Measurements from ENCODE around the gene MRPL34.

Gene MRPL34

DNA sequence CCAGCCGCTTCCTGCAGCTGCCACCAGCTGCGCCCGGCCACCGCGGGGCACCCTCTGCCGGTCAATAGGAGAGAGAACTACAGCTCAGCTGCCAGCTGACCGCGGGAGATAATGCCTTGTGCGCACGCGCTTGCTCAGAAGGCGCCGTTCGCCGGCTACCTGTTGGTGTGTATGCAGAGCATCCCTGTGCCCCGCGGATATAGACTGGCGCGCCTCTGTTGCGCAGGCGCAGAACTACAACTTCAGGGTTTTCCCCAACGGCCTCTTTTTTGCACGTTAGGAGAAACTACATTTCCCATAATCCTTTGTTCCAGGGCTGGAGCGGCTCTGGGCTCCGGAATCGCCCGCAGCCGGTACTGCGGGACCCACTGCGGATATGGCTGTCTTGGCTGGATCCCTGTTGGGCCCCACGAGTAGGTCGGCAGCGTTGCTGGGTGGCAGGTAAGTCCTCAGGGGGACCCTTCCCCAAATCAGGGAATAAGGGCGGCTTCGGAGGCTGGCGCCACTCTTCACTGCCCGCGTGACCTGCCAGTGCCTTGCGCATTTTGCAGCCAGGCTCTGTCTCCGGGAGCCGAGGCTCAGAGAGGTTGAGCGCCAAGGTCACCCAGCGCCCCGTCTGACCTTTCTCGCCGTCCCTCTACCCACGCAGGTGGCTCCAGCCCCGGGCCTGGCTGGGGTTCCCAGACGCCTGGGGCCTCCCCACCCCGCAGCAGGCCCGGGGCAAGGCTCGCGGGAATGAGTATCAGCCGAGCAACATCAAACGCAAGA, at the start of gene MRPL34:
TSS of gene MRPL34 (plus strand) at position 356 of the 768 bp plus-strand sequence. CDS start at position 377, 21 bp downstream.
- peaks cover 24% of the 10 kb centered on the region for H3F3A ChIP-seq (ENCODE audit: insufficient read depth, low read length)
- no peaks in the 10 kb centered on the region for H3K36me3 ChIP-seq (replicated peaks; ENCODE audit: insufficient read depth, low read length)
- H3K9me3 ChIP-seq (replicated peaks; ENCODE audit: insufficient read depth, low read length), result no peaks in the 10 kb centered on the region
- H3K4me2 ChIP-seq (ENCODE audit: low read depth, low read length), result peak within 1 kb of the TSS; percentile 97
- no peaks in the 10 kb centered on the region for H3K27me3 ChIP-seq (replicated peaks; ENCODE audit: insufficient read depth, low read length)
- no peaks in the 10 kb centered on the region for H3K9me2 ChIP-seq (replicated peaks; ENCODE audit: insufficient read depth, low read length)
- peaks cover 33% of the 10 kb centered on the region for H3K79me2 ChIP-seq (ENCODE audit: low read length)
- TF ChIP-seq EZH2phosphoT487 (IDR thresholded peaks at IDR 0.05; ENCODE audit: low read length), result no peak
- TF ChIP-seq, protein P1, sequence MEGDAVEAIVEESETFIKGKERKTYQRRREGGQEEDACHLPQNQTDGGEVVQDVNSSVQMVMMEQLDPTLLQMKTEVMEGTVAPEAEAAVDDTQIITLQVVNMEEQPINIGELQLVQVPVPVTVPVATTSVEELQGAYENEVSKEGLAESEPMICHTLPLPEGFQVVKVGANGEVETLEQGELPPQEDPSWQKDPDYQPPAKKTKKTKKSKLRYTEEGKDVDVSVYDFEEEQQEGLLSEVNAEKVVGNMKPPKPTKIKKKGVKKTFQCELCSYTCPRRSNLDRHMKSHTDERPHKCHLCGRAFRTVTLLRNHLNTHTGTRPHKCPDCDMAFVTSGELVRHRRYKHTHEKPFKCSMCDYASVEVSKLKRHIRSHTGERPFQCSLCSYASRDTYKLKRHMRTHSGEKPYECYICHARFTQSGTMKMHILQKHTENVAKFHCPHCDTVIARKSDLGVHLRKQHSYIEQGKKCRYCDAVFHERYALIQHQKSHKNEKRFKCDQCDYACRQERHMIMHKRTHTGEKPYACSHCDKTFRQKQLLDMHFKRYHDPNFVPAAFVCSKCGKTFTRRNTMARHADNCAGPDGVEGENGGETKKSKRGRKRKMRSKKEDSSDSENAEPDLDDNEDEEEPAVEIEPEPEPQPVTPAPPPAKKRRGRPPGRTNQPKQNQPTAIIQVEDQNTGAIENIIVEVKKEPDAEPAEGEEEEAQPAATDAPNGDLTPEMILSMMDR (IDR thresholded peaks at IDR 0.05; ENCODE audit: low read length), result peak; percentile 93
- H2AFZ ChIP-seq (ENCODE audit: low read length), result peak within 1 kb of the TSS; percentile 85
- no peaks in the 10 kb centered on the region for H4K20me1 ChIP-seq (ENCODE audit: insufficient read depth, low read length)
- peak within 1 kb of the TSS; percentile 92 for H3K27ac ChIP-seq (ENCODE audit: low read length)
- H3K9ac ChIP-seq (ENCODE audit: low read length), result peak within 1 kb of the TSS; percentile 85
- peak; percentile 100 for DNase-seq
- peaks cover 23% of the 10 kb centered on the region for H3K4me1 ChIP-seq (ENCODE audit: low read length)
- peak within 1 kb of the TSS; percentile 85 for H3K4me3 ChIP-seq (ENCODE audit: low read length)

DNA sequence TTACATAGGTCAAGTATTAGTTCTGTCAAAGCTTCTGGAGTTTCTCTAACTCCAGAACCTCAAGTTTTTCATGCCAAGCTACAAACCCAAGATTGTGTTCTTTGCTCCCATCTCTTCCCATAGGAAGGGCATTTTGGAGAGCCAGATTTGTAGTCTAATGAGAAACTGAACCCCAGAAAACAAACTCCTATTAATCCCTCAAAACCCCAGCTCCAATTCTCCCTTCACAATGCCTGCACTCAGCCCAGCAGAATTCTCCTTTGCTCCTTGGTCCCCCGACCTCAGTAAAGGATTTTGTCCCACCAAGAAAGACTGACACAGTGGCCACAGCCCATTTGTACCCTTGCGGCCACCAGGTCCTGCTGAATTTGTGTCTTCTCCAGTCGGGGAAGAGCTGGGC, 49.5 kb upstream of the MRPL34 start:
- Histone ChIP-seq H2AFZ (ENCODE audit: low read length) (no peak overlapping the region), H3F3A (ENCODE audit: insufficient read depth, low read length) (no peaks in the 10 kb centered on the region), H3K79me2 (ENCODE audit: low read length) (no peaks in the 10 kb centered on the region), H3K27ac (ENCODE audit: low read length) (no peak overlapping the region), H4K20me1 (ENCODE audit: insufficient read depth, low read length) (no peaks in the 10 kb centered on the region), H3K4me1 (ENCODE audit: low read length) (no peaks in the 10 kb centered on the region), H3K4me2 (ENCODE audit: low read depth, low read length) (no peak overlapping the region), H3K9me2 (replicated peaks; ENCODE audit: insufficient read depth, low read length) (no peaks in the 10 kb centered on the region), H3K36me3 (replicated peaks; ENCODE audit: insufficient read depth, low read length) (no peaks in the 10 kb centered on the region), H3K9me3 (replicated peaks; ENCODE audit: insufficient read depth, low read length) (no peaks in the 10 kb centered on the region), H3K27me3 (replicated peaks; ENCODE audit: insufficient read depth, low read length) (peaks cover 28% of the 10 kb centered on the region), H3K9ac (ENCODE audit: low read length) (no peak overlapping the region), H3K4me3 (ENCODE audit: low read length) (no peak overlapping the region)
- TF ChIP-seq EZH2phosphoT487 (IDR thresholded peaks at IDR 0.05; ENCODE audit: low read length) (no peak), EZH2 (optimal IDR thresholded peaks at IDR 0.05; ENCODE audit: low read depth, low read length) (no peak)
- TF ChIP-seq, protein P1 (IDR thresholded peaks at IDR 0.05; ENCODE audit: low read length), result no peak
- no peak for DNase-seq

DNA sequence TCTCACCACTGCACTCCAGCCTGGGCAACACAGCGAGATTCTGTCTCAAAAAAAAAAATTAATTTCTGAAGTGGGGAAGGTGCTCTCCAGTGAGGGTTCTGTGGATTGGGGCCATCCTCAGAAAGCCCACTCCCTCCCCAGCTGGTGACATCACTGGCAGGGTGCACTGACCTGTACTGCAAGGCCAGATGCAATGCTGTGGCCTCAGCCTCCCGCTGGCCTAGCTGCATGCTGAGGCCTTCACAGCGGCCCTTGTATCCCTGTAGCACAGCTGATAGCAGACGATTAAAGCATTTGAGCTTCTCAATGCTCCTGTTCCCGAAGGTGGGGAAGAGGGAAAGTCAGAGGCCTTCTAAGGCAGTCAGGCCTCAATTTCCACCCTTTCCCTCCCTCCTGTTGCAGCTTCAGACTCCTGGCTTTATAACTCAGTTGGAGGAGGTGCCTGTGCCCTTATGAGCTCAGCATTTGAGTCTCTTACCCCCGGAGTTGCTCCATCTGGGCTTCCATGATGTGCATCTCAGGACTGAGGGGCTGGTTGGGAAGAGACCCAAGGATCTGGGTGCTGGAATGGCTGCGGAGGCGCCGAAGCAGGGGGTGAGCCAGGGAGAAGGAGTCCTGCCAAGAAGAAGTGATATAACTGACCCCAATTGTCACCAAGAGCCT, 46.4 kb upstream of the MRPL34 start:
- TF ChIP-seq EZH2 (optimal IDR thresholded peaks at IDR 0.05; ENCODE audit: low read depth, low read length), result no peak
- TF ChIP-seq EZH2phosphoT487 (IDR thresholded peaks at IDR 0.05; ENCODE audit: low read length), result no peak
- no peaks in the 10 kb centered on the region for H3K9me2 ChIP-seq (replicated peaks; ENCODE audit: insufficient read depth, low read length)
- H3K4me2 ChIP-seq (ENCODE audit: low read depth, low read length), result no peak overlapping the region
- no peaks in the 10 kb centered on the region for H3F3A ChIP-seq (ENCODE audit: insufficient read depth, low read length)
- H4K20me1 ChIP-seq (ENCODE audit: insufficient read depth, low read length), result no peaks in the 10 kb centered on the region
- no peaks in the 10 kb centered on the region for H3K4me1 ChIP-seq (ENCODE audit: low read length)
- H3K9ac ChIP-seq (ENCODE audit: low read length), result no peak overlapping the region
- no peak overlapping the region for H3K27ac ChIP-seq (ENCODE audit: low read length)
- no peak overlapping the region for H3K4me3 ChIP-seq (ENCODE audit: low read length)
- no peaks in the 10 kb centered on the region for H3K36me3 ChIP-seq (replicated peaks; ENCODE audit: insufficient read depth, low read length)
- no peak for DNase-seq
- no peaks in the 10 kb centered on the region for H3K79me2 ChIP-seq (ENCODE audit: low read length)
- H2AFZ ChIP-seq (ENCODE audit: low read length), result no peak overlapping the region
- peaks cover 25% of the 10 kb centered on the region for H3K27me3 ChIP-seq (replicated peaks; ENCODE audit: insufficient read depth, low read length)
- H3K9me3 ChIP-seq (replicated peaks; ENCODE audit: insufficient read depth, low read length), result no peaks in the 10 kb centered on the region

All from MM.1S (cell line).